Suprapubic skin (tissue), 3 donors: ENCODE results near the gene ELMOD2.
"Not testable (repeated sequence)": the region's sequence is repeated elsewhere in the genome, so short reads cannot be mapped to it uniquely, and the experiment has no call there.

Source experiments
- POLR2AphosphoS5 ChIP-seq, 3 donors: sonication (generic); formaldehyde crosslinking; IDR thresholded peaks; one replicate each; pipeline ENCODE4 v1.6.1; 2017; ENCODE audit warnings: antibody characterized with exemption in 3 of 3
- TF ChIP-seq, protein P1 (sequence below), 2 donors: fragments of 200-600 bp in 1 of 2; fragments of 450-650 bp in 1 of 2; sonication (generic) in 1 of 2; IDR thresholded peaks; one replicate each; pipeline ENCODE4 v1.5.1; 2016 to 2019; ENCODE audit warnings: antibody characterized with exemption in 2 of 2, mild to moderate bottlenecking in 1 of 2, moderate library complexity in 1 of 2

- TF ChIP-seq, protein P1, sequence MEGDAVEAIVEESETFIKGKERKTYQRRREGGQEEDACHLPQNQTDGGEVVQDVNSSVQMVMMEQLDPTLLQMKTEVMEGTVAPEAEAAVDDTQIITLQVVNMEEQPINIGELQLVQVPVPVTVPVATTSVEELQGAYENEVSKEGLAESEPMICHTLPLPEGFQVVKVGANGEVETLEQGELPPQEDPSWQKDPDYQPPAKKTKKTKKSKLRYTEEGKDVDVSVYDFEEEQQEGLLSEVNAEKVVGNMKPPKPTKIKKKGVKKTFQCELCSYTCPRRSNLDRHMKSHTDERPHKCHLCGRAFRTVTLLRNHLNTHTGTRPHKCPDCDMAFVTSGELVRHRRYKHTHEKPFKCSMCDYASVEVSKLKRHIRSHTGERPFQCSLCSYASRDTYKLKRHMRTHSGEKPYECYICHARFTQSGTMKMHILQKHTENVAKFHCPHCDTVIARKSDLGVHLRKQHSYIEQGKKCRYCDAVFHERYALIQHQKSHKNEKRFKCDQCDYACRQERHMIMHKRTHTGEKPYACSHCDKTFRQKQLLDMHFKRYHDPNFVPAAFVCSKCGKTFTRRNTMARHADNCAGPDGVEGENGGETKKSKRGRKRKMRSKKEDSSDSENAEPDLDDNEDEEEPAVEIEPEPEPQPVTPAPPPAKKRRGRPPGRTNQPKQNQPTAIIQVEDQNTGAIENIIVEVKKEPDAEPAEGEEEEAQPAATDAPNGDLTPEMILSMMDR (IDR thresholded peaks at IDR 0.05), result not testable (repeated sequence)
- TF ChIP-seq POLR2AphosphoS5 (IDR thresholded peaks at IDR 0.05), result not testable (repeated sequence)
Observed at GRCh38 chr4:140513765-140514164, 10.2 kb upstream of the ELMOD2 start.
